SK-N-SH (cell line): ENCODE data around the gene TYW1B.
"Not testable (repeated sequence)": the region's sequence is repeated elsewhere in the genome, so short reads cannot be mapped to it uniquely, and the experiment has no call there.

Experiments
- CHD2 ChIP-seq: fragments of 150-350 bp; IDR thresholded peaks from 2 replicates; pipeline ENCODE4 v1.6.1; 2018; ENCODE audit warnings: low read length; ENCODE audit not compliant: partially characterized antibody
- EP300 ChIP-seq, 2 experiments: IDR thresholded peaks; 2 replicates each; pipeline versions ENCODE4 v1.4.0 to v1.6.1; 2012; ENCODE audit warnings: borderline replicate concordance in 1 of 2, low read depth in 1 of 2, low read length in 1 of 2
- FOSL2 ChIP-seq: IDR thresholded peaks from 2 replicates; pipeline ENCODE4 v1.4.0; 2012; ENCODE audit warnings: low read depth, mild to moderate bottlenecking, moderate library complexity, borderline replicate concordance
- FOXJ3 ChIP-seq: sonication (generic); formaldehyde crosslinking; IDR thresholded peaks from 2 replicates; pipeline ENCODE4 v1.5.1; 2020; ENCODE audit warnings: mild to moderate bottlenecking, missing genetic modification reagents
- MEF2A ChIP-seq: IDR thresholded peaks from 2 replicates; pipeline ENCODE4 v1.4.0; 2012; ENCODE audit warnings: low read depth, borderline replicate concordance
- MXI1 ChIP-seq: IDR thresholded peaks from 2 replicates; pipeline ENCODE4 v1.6.1; 2012; ENCODE audit warnings: mild to moderate bottlenecking, low read depth, low read length, improper control_type of control experiment
- NRF1 ChIP-seq: IDR thresholded peaks from 2 replicates; pipeline ENCODE4 v1.6.1; 2012; ENCODE audit warnings: low read depth, mild to moderate bottlenecking, low read length
- POLR2AphosphoS5 ChIP-seq: IDR thresholded peaks from 2 replicates; pipeline ENCODE4 v1.6.1; 2012; ENCODE audit warnings: low read depth, low read length
- REST ChIP-seq: IDR thresholded peaks from 2 replicates; pipeline ENCODE4 v1.6.1; 2012; ENCODE audit warnings: mild to moderate bottlenecking, low read depth, low read length, moderate library complexity
- SIN3A ChIP-seq: IDR thresholded peaks from 2 replicates; pipeline ENCODE4 v1.6.1; 2012; ENCODE audit warnings: low read depth, mild to moderate bottlenecking, low read length, moderate library complexity, borderline replicate concordance
- TF ChIP-seq, protein P1 (sequence below): fragments of 200-600 bp; sonication (generic); IDR thresholded peaks from 2 replicates; pipeline ENCODE4 v1.6.1; 2017; ENCODE audit warnings: antibody characterized with exemption, mild to moderate bottlenecking, moderate library complexity

- not testable (repeated sequence) for TF ChIP-seq SIN3A; MEF2A; EP300 (IDR thresholded peaks at IDR 0.05; ENCODE audit: borderline replicate concordance in 1 of 2, low read depth in 1 of 2, low read length in 1 of 2); FOXJ3; POLR2AphosphoS5; CHD2; REST; NRF1; FOSL2; MXI1
- TF ChIP-seq, protein P1, sequence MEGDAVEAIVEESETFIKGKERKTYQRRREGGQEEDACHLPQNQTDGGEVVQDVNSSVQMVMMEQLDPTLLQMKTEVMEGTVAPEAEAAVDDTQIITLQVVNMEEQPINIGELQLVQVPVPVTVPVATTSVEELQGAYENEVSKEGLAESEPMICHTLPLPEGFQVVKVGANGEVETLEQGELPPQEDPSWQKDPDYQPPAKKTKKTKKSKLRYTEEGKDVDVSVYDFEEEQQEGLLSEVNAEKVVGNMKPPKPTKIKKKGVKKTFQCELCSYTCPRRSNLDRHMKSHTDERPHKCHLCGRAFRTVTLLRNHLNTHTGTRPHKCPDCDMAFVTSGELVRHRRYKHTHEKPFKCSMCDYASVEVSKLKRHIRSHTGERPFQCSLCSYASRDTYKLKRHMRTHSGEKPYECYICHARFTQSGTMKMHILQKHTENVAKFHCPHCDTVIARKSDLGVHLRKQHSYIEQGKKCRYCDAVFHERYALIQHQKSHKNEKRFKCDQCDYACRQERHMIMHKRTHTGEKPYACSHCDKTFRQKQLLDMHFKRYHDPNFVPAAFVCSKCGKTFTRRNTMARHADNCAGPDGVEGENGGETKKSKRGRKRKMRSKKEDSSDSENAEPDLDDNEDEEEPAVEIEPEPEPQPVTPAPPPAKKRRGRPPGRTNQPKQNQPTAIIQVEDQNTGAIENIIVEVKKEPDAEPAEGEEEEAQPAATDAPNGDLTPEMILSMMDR, result not testable (repeated sequence)
These were observed 83.6 kb downstream of the TYW1B start for GRCh38 chr7:72744244-72744926.
